CD8-positive, alpha-beta memory T cell (primary cell): ENCODE results near the gene CELF2. TPM values are rescaled to one million over a fixed set of nuclear protein-coding genes. Genes with fewer than 3 reads are reported as not detected.

ENCODE experiments used
- CTCF ChIA-PET: fragments of 350-600 bp; sonication (Branson Sonifier 250); formaldehyde crosslinking; loops from one replicate; lab custom pipeline; 2021; ENCODE audit warnings: antibody characterized with exemption; lab: Charles Lee
- POLR2A ChIA-PET: fragments of 350-600 bp; sonication (Branson Sonifier 250); formaldehyde crosslinking; loops from one replicate; lab custom pipeline; 2021; ENCODE audit warnings: antibody characterized with exemption; lab: Charles Lee
- DNase-seq, 5 donors: peaks; one replicate each; pipeline versions ENCODE4 v3.0.0 to v3.0.0-alpha.2; 2020 to 2022; ENCODE audit warnings: mixed read lengths in 1 of 5
- H3K27ac ChIP-seq: one replicate; pipeline ENCODE4 v1.7.0; 2013; ENCODE audit warnings: low read depth, mild to moderate bottlenecking, low read length, moderate library complexity
- H3K27me3 ChIP-seq: 2 replicates; pipeline ENCODE4 v1.7.0; 2013; ENCODE audit warnings: low read length, mild to moderate bottlenecking; ENCODE audit not compliant: insufficient read depth, poor library complexity, severe bottlenecking
- H3K36me3 ChIP-seq: 2 replicates; pipeline ENCODE4 v1.7.0; 2013; ENCODE audit warnings: mild to moderate bottlenecking, low read length, moderate library complexity; ENCODE audit not compliant: insufficient read depth
- H3K4me1 ChIP-seq: 2 replicates; pipeline ENCODE4 v1.7.0; 2013; ENCODE audit warnings: mild to moderate bottlenecking, low read length, moderate library complexity; ENCODE audit not compliant: insufficient read depth
- H3K4me3 ChIP-seq: 2 replicates; pipeline ENCODE4 v1.7.0; 2013; ENCODE audit warnings: mild to moderate bottlenecking, low read length
- H3K9me3 ChIP-seq: 2 replicates; pipeline ENCODE4 v1.7.0; 2013; ENCODE audit warnings: mild to moderate bottlenecking, low read length
- H3K27ac Mint-ChIP-seq, 8 donors: one replicate each; pipeline ENCODE4 v1.8.0; 2020 to 2021; ENCODE audit warnings: mixed read lengths in 8 of 8, mild to moderate bottlenecking in 6 of 8, inconsistent platforms in 3 of 8, moderate library complexity in 3 of 8
- H3K27me3 Mint-ChIP-seq, 2 donors: one replicate each; pipeline ENCODE4 v1.8.0; 2020 to 2021; ENCODE audit warnings: mixed read lengths in 2 of 2, mild to moderate bottlenecking in 1 of 2, moderate library complexity in 1 of 2
- H3K36me3 Mint-ChIP-seq, 3 donors: one replicate each; pipeline ENCODE4 v1.8.0; 2020 to 2021; ENCODE audit warnings: mixed read lengths in 3 of 3, inconsistent platforms in 1 of 3, mild to moderate bottlenecking in 1 of 3
- H3K4me1 Mint-ChIP-seq, 3 donors: one replicate each; pipeline ENCODE4 v1.8.0; 2020 to 2021; ENCODE audit warnings: mixed read lengths in 3 of 3, inconsistent platforms in 1 of 3, mild to moderate bottlenecking in 1 of 3
- H3K4me3 Mint-ChIP-seq, 7 donors: one replicate each; pipeline ENCODE4 v1.8.0; 2020 to 2021; ENCODE audit warnings: mixed read lengths in 7 of 7, mild to moderate bottlenecking in 6 of 7, moderate library complexity in 4 of 7, inconsistent platforms in 2 of 7
- H3K9me3 Mint-ChIP-seq, 5 donors: one replicate each; pipeline ENCODE4 v1.8.0; 2020 to 2022; ENCODE audit warnings: mixed read lengths in 5 of 5, mild to moderate bottlenecking in 3 of 5, moderate library complexity in 2 of 5, inconsistent platforms in 1 of 5
- polyA plus RNA-seq: library from polyadenylated mRNA; unstranded; fragments of 300-500 nt; fragmentation: Illumina TruSeq; gene quantifications from one replicate; pipeline ENCODE4 v1.2.3, GENCODE V29; 2021
- total RNA-seq, 2 experiments: library from RNA; stranded (reverse); gene quantifications; one replicate each; pipeline ENCODE4 v1.2.3, GENCODE V29; 2021

Gene CELF2
- total and polyA plus RNA-seq, 3 experiments from 2014 or later = 154 to 166 (median 155) TPM

DNA sequence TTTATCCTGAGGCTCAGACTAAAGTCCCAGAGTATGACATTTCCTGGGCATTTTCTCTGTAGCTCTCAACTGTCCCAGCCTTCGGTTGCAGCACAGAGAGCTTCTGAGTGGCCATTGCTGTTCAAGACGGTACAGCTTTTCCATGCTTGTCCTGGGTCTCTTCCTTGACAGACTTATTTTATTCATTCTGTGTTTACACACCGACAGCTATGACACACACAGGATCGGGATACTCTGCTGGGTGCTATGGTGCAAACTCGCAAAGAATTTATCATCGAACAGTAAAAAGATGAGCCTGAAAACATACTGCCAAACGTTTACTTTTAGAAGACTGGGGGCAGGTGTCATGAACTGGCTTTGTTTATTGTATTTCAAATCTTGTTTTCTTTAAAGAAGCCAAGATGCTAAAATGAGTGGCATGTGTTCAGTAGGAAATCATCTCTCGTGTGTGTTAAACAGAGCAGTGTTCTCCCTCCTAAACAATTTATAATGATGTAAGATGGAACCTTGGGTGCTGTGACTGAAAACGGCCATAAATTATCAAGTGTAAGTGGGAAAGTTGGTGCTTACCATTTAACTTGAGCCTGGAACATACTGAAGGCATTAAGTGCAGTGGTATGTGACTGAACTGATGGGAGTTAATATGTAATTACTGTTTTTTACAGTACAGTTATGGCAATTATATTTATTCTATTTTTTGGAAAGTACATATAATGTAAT, 120.8 kb downstream of the CELF2 start:
- H3K27me3 ChIP-seq = no peaks in the 10 kb centered on the region
- Mint-ChIP-seq H3K36me3 (no peaks in the 10 kb centered on the region), H3K27ac (no peak overlapping the region), H3K9me3 (no peaks in the 10 kb centered on the region), H3K27me3 (no peaks in the 10 kb centered on the region), H3K4me3 (no peak overlapping the region), H3K4me1 (peaks cover 34 to 37% (median 35%) of the 10 kb centered on the region in 3 donors)
- H3K9me3 ChIP-seq = no peaks in the 10 kb centered on the region
- no peaks in the 10 kb centered on the region for H3K36me3 ChIP-seq
- ChIA-PET POLR2A (interaction anchor here (1.4 kb wide), 1 partner anchor 12 kb away, joined by 3 read pairs; no protein-coding TSS in a partner anchor), CTCF (interaction anchor here (0.8 to 2.4 kb wide), 4 partner anchors 23 to 133 kb away, joined by 3 to 9 read pairs (median 4); no protein-coding TSS in a partner anchor)
- no peak overlapping the region for H3K27ac ChIP-seq
- H3K4me1 ChIP-seq = peaks cover 39% of the 10 kb centered on the region
- H3K4me3 ChIP-seq = no peak overlapping the region
- no peak for DNase-seq

DNA sequence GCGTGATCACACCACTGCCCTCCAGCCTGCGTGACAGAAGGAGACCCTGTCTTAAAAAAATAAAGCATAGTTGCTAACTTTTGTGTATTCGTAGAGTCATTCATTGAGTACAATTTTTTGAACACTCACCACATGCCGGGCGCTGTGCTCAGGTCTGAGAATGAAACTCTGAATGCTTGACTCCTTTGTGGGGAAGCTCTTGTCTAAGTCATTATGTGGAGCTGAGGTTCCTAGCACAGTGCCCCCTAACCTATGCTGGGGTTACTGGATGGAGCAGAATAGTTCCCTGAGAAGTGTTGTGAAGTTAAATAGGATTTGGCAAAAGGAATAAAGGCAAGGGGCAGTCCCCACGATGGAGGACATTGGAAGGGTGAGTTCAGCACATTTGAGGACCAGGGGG, 123.3 kb downstream of the CELF2 start:
- POLR2A ChIA-PET = no interaction called here

DNA sequence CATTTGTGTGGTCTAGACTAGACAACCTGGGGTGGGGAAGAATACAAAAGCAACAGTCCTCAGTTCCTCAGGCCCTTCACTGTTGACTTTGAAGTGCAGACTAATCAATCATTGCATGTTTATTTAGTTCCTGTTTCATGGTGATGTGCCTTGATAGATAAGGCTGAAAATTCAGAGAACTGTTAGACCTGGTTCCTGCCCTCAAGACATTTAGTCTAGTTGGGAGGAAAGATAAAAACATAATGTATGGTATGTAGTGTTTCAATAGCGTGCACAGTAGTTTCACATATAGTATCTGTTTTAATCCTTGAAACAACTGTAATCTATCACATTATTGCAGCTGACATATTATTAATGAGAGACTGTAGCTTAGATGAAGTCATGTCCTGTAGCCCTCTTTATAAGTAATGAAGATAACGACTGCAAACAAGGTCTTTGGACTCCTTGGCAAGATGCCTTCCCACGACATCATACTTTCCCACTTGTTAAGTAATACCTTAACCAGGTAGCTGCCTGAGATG, 124.0 kb downstream of the CELF2 start:
- no peaks in the 10 kb centered on the region for H3K27me3 Mint-ChIP-seq
- peaks cover 62 to 68% (median 66%) of the 10 kb centered on the region in 3 donors for H3K4me1 Mint-ChIP-seq
- no peaks in the 10 kb centered on the region for H3K9me3 Mint-ChIP-seq
- peak overlapping the region in 3 of 7 donors; percentile 7 to 44 (median 29) for H3K4me3 Mint-ChIP-seq
- no peaks in the 10 kb centered on the region for H3K36me3 Mint-ChIP-seq
- ChIA-PET POLR2A (no interaction called here), CTCF (interaction anchor here (0.8 to 1.7 kb wide), 3 partner anchors 9 to 84 kb away, joined by 3 to 5 read pairs (median 3); no protein-coding TSS in a partner anchor)
- H3K27ac Mint-ChIP-seq = peak overlapping the region in 7 of 8 donors; percentile 76 to 96 (median 82)
- DNase-seq = no peak
- Histone ChIP-seq H3K36me3 (no peaks in the 10 kb centered on the region), H3K4me1 (peaks cover 71% of the 10 kb centered on the region), H3K27me3 (no peaks in the 10 kb centered on the region), H3K9me3 (no peaks in the 10 kb centered on the region), H3K27ac (no peak overlapping the region), H3K4me3 (no peak overlapping the region)

More for the DNA sequence above, 123.3 kb downstream of the CELF2 start:
- Histone ChIP-seq H3K27ac (no peak overlapping the region), H3K27me3 (no peaks in the 10 kb centered on the region), H3K9me3 (no peaks in the 10 kb centered on the region), H3K4me3 (no peak overlapping the region), H3K36me3 (no peaks in the 10 kb centered on the region), H3K4me1 (peaks cover 64% of the 10 kb centered on the region)
- CTCF ChIA-PET = interaction anchor here (1.4 to 1.7 kb wide), 2 partner anchors 9 to 85 kb away, joined by 3 to 5 read pairs; no protein-coding TSS in a partner anchor
- DNase-seq = no peak
- Mint-ChIP-seq H3K4me3 (peak overlapping the region in 3 of 7 donors; percentile 11 to 29 (median 17)), H3K9me3 (no peaks in the 10 kb centered on the region), H3K27ac (peak overlapping the region; percentile 76 to 96 (median 83)), H3K36me3 (no peaks in the 10 kb centered on the region), H3K27me3 (no peaks in the 10 kb centered on the region), H3K4me1 (peaks cover 55 to 62% (median 60%) of the 10 kb centered on the region in 3 donors)

DNA sequence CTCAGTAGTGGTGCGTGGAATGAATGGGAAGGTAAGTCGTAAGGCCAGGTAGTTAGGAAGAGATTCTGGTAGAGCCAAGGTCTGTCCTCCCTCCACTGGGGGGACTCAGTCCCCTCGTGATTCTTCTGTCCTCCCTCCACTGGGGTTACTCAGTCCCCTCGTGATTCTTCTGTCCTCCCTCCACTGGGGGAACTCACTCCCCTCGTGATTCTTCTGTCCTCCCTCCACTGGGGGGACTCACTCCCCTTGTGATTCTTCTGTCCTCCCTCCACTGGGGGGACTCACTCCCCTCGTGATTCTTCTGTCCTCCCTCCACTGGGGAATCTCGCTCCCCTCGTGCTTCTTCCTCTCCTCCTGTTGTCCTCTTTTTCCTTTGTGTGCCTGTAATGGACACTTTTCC, 125.1 kb downstream of the CELF2 start:
- Mint-ChIP-seq H3K4me3 (peak overlapping the region in 2 of 7 donors; percentile 6 to 7), H3K27me3 (no peaks in the 10 kb centered on the region), H3K36me3 (no peaks in the 10 kb centered on the region), H3K4me1 (peaks cover 73 to 80% (median 78%) of the 10 kb centered on the region in 3 donors), H3K9me3 (no peaks in the 10 kb centered on the region), H3K27ac (peak overlapping the region; percentile 48 to 89 (median 75))
- DNase-seq = peak in 1 of 5 donors; percentile 61
- Histone ChIP-seq H3K27ac (no peak overlapping the region), H3K4me1 (peaks cover 82% of the 10 kb centered on the region), H3K27me3 (no peaks in the 10 kb centered on the region), H3K9me3 (no peaks in the 10 kb centered on the region), H3K4me3 (no peak overlapping the region), H3K36me3 (no peaks in the 10 kb centered on the region)
- ChIA-PET CTCF (interaction anchor here (1.0 kb wide), 1 partner anchor 83 kb away, joined by 3 read pairs; no protein-coding TSS in a partner anchor), POLR2A (no interaction called here)

- POLR2A ChIA-PET = interaction anchor here (0.9 kb wide), 1 partner anchor 22 kb away, joined by 3 read pairs; no protein-coding TSS in a partner anchor
- Mint-ChIP-seq H3K27me3 (no peaks in the 10 kb centered on the region), H3K27ac (peak overlapping the region; percentile 48 to 89 (median 75)), H3K9me3 (no peaks in the 10 kb centered on the region), H3K4me3 (peak overlapping the region in 1 of 7 donors; percentile 6), H3K36me3 (no peaks in the 10 kb centered on the region), H3K4me1 (peaks cover 78 to 84% (median 83%) of the 10 kb centered on the region in 3 donors)
- H3K36me3 ChIP-seq = no peaks in the 10 kb centered on the region
- H3K27ac ChIP-seq = no peak overlapping the region
- H3K27me3 ChIP-seq = no peaks in the 10 kb centered on the region
- no peak for DNase-seq
- H3K4me1 ChIP-seq = peaks cover 87% of the 10 kb centered on the region
- CTCF ChIA-PET = interaction anchor here (4.1 to 10.8 kb wide), 3 partner anchors 26 to 127 kb away, joined by 22 to 288 read pairs (median 36); no protein-coding TSS in a partner anchor
- H3K9me3 ChIP-seq = no peaks in the 10 kb centered on the region
- no peak overlapping the region for H3K4me3 ChIP-seq
These were observed 125.6 kb downstream of the CELF2 start for GRCh38 chr10:11143242-11143641.

DNA sequence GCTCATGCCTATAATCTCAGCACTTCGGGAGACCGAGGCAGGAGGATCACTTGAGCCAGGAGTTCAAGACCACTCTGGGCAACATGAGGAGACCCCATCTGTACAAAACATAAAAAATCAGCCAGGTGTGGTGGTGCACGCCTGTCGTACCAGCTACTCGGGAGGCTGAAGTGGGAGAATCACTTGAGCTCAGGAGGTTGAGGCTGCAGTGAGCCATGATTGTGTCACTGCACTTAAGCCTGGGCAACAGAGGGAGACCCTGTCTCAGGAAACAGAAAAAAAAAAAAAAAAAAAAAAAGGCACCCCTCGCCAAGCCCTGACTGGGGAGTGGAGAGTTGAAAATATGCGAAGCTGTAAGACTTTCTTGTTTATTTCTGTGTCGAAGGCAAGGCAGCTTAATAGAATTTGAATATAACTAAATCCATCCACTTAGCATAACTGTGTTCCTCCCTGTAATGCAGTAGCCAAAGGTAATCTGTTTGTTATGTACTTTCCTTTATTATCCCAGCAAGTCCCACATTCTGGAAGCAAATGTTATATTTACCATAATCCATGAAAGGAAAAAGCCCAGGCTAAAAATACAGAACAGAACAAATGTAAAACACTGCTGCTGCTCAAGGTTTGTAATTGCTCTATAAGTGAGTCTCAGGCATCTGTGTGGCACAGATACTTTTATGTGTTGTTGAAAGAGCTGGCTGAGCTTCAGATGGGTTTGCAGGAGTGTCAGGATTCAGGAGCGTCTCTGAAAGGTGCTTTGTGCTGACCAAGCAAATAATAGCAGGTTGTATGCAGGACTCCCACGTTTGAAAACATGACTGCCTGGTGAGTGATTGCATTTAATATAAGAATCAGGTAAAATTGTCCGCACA, 127.2 kb downstream of the CELF2 start:
- Mint-ChIP-seq H3K4me1 (peaks cover 89 to 95% (median 94%) of the 10 kb centered on the region in 3 donors), H3K27ac (peak overlapping the region; percentile 97 to 100 (median 99)), H3K27me3 (no peaks in the 10 kb centered on the region), H3K36me3 (no peaks in the 10 kb centered on the region), H3K9me3 (no peaks in the 10 kb centered on the region), H3K4me3 (peak overlapping the region; percentile 26 to 82 (median 75))
- peaks cover 98% of the 10 kb centered on the region for H3K4me1 ChIP-seq
- H3K27me3 ChIP-seq = no peaks in the 10 kb centered on the region
- no peaks in the 10 kb centered on the region for H3K9me3 ChIP-seq
- ChIA-PET POLR2A (interaction anchor here (0.6 to 3.6 kb wide), 12 partner anchors 14 to 175 kb away, joined by 3 to 121 read pairs (median 5); no protein-coding TSS in a partner anchor), CTCF (interaction anchor here (0.7 to 10.8 kb wide), 11 partner anchors 15 to 128 kb away, joined by 3 to 288 read pairs (median 5); no protein-coding TSS in a partner anchor)
- H3K27ac ChIP-seq = peak overlapping the region; percentile 40
- H3K4me3 ChIP-seq = peak overlapping the region; percentile 38
- H3K36me3 ChIP-seq = no peaks in the 10 kb centered on the region
- DNase-seq = no peak

- H3K36me3 Mint-ChIP-seq = no peaks in the 10 kb centered on the region
- peak overlapping the region; percentile 97 to 100 (median 99) for H3K27ac Mint-ChIP-seq
- no peaks in the 10 kb centered on the region for H3K9me3 Mint-ChIP-seq
- Histone ChIP-seq H3K4me3 (peak overlapping the region; percentile 38), H3K9me3 (no peaks in the 10 kb centered on the region), H3K27ac (peak overlapping the region; percentile 40), H3K4me1 (peaks cover 99% of the 10 kb centered on the region), H3K27me3 (no peaks in the 10 kb centered on the region), H3K36me3 (no peaks in the 10 kb centered on the region)
- ChIA-PET CTCF (interaction anchor here (0.7 to 10.8 kb wide), 12 partner anchors 14 to 127 kb away, joined by 3 to 288 read pairs (median 5); no protein-coding TSS in a partner anchor), POLR2A (interaction anchor here (0.7 to 3.6 kb wide), 11 partner anchors 14 to 175 kb away, joined by 3 to 121 read pairs (median 5); no protein-coding TSS in a partner anchor)
- H3K4me3 Mint-ChIP-seq = peak overlapping the region; percentile 26 to 82 (median 75)
- DNase-seq = peak; percentile 49 to 84 (median 75)
- H3K27me3 Mint-ChIP-seq = no peaks in the 10 kb centered on the region
- peaks cover 94 to 96% (median 95%) of the 10 kb centered on the region in 3 donors for H3K4me1 Mint-ChIP-seq
These were observed 127.8 kb downstream of the CELF2 start for GRCh38 chr10:11145495-11145855.
